H9 (cell line): ENCODE data around the gene GATA6. TPM values are rescaled to one million over a fixed set of nuclear protein-coding genes. Genes with fewer than 3 reads are reported as not detected.

Experiments used
- DNase-seq: peaks from one replicate; pipeline ENCODE4 v3.0.0-alpha.2; 2017
- H2AFZ ChIP-seq: one replicate; pipeline ENCODE4 v1.6.1; 2013; ENCODE audit warnings: mild to moderate bottlenecking, low read length, control low read depth, moderate library complexity
- H2AK5ac ChIP-seq: 2 replicates; pipeline ENCODE4 v1.6.1; 2013; ENCODE audit warnings: low read length, control low read depth, mixed read lengths; ENCODE audit not compliant: insufficient read length
- H2BK120ac ChIP-seq: one replicate; pipeline ENCODE4 v1.6.1; 2013; ENCODE audit warnings: low read depth, mild to moderate bottlenecking, low read length, control low read depth, inconsistent platforms; ENCODE audit not compliant: poor library complexity, severe bottlenecking
- H2BK12ac ChIP-seq: 2 replicates; pipeline ENCODE4 v1.6.1; 2013; ENCODE audit warnings: low read length, control low read depth, mixed read lengths, low read depth; ENCODE audit not compliant: insufficient read length
- H2BK15ac ChIP-seq: 2 replicates; pipeline ENCODE4 v1.6.1; 2013; ENCODE audit warnings: low read depth, low read length, control low read depth
- H2BK20ac ChIP-seq: one replicate; pipeline ENCODE4 v1.6.1; 2013; ENCODE audit warnings: low read depth, mild to moderate bottlenecking, low read length, control low read depth, inconsistent platforms; ENCODE audit not compliant: poor library complexity, severe bottlenecking
- H2BK5ac ChIP-seq: 2 replicates; pipeline ENCODE4 v1.6.1; 2013; ENCODE audit warnings: low read length, control low read depth, mixed read lengths; ENCODE audit not compliant: insufficient read length
- H3K14ac ChIP-seq: 2 replicates; pipeline ENCODE4 v1.6.1; 2013; ENCODE audit warnings: low read length, control low read depth; ENCODE audit not compliant: insufficient read depth
- H3K18ac ChIP-seq: 2 replicates; pipeline ENCODE4 v1.6.1; 2013; ENCODE audit warnings: low read depth, mild to moderate bottlenecking, mixed read lengths, low read length, control low read depth; ENCODE audit not compliant: insufficient read length
- H3K23ac ChIP-seq: 2 replicates; pipeline ENCODE4 v1.6.1; 2013; ENCODE audit warnings: low read length, control low read depth, mixed read lengths, low read depth; ENCODE audit not compliant: insufficient read length
- H3K23me2 ChIP-seq: 2 replicates; pipeline ENCODE4 v1.6.1; 2013; ENCODE audit warnings: low read depth, mild to moderate bottlenecking, mixed read lengths, low read length, control low read depth; ENCODE audit not compliant: insufficient read length, poor library complexity, severe bottlenecking
- H3K27ac ChIP-seq: 2 replicates; pipeline ENCODE4 v1.5.1; 2013; ENCODE audit warnings: low read length, control low read depth, mixed read lengths, low read depth; ENCODE audit not compliant: insufficient read length
- H3K27me3 ChIP-seq: 2 replicates; pipeline ENCODE4 v1.6.1; 2013; ENCODE audit warnings: low read length, control low read depth, inconsistent platforms; ENCODE audit not compliant: insufficient read depth
- H3K4ac ChIP-seq: 2 replicates; pipeline ENCODE4 v1.6.1; 2013; ENCODE audit warnings: low read depth, mild to moderate bottlenecking, control low read depth, inconsistent platforms, low read length, moderate library complexity
- H3K4me1 ChIP-seq: 2 replicates; pipeline ENCODE4 v1.6.1; 2013; ENCODE audit warnings: low read length, control low read depth, inconsistent platforms; ENCODE audit not compliant: insufficient read depth
- H3K4me2 ChIP-seq: 2 replicates; pipeline ENCODE4 v1.6.1; 2013; ENCODE audit warnings: low read length, control low read depth, mixed read lengths; ENCODE audit not compliant: insufficient read length, insufficient read depth
- H3K56ac ChIP-seq: 2 replicates; pipeline ENCODE4 v1.6.1; 2013; ENCODE audit warnings: low read depth, mild to moderate bottlenecking, mixed read lengths, low read length, control low read depth; ENCODE audit not compliant: insufficient read length
- H3K79me1 ChIP-seq: 2 replicates; pipeline ENCODE4 v1.6.1; 2013; ENCODE audit warnings: low read depth, mild to moderate bottlenecking, moderate library complexity, low read length, control low read depth, inconsistent platforms; ENCODE audit not compliant: insufficient read depth, poor library complexity, severe bottlenecking
- H3K79me2 ChIP-seq: 2 replicates; pipeline ENCODE4 v1.6.1; 2013; ENCODE audit warnings: low read length, control low read depth, inconsistent platforms; ENCODE audit not compliant: insufficient read depth
- H3K9ac ChIP-seq: 2 replicates; pipeline ENCODE4 v1.6.1; 2013; ENCODE audit warnings: low read length, control low read depth, mixed read lengths; ENCODE audit not compliant: insufficient read length; ENCODE audit errors: extremely low read depth
- H3K9me3 ChIP-seq: one replicate; pipeline ENCODE4 v1.6.1; 2013; ENCODE audit warnings: low read depth, low read length, inconsistent platforms; ENCODE audit not compliant: control insufficient read depth
- H3T11ph ChIP-seq: one replicate; pipeline ENCODE4 v1.6.1; 2013; ENCODE audit warnings: mild to moderate bottlenecking, low read length, control low read depth, inconsistent platforms
- H4K20me1 ChIP-seq: one replicate; pipeline ENCODE4 v1.6.1; 2013; ENCODE audit not compliant: control insufficient read depth, insufficient read length, insufficient read depth
- H4K5ac ChIP-seq: 2 replicates; pipeline ENCODE4 v1.6.1; 2013; ENCODE audit warnings: low read depth, mild to moderate bottlenecking, mixed read lengths, low read length, control low read depth; ENCODE audit not compliant: insufficient read length
- H4K8ac ChIP-seq: replicated peaks from 2 replicates; pipeline ENCODE4 v1.6.1; 2013; ENCODE audit warnings: low read length, control low read depth, mixed read lengths, low read depth; ENCODE audit not compliant: insufficient read length
- H4K91ac ChIP-seq: 2 replicates; pipeline ENCODE4 v1.6.1; 2013; ENCODE audit warnings: low read depth, mild to moderate bottlenecking, moderate library complexity, mixed read lengths, low read length, control low read depth; ENCODE audit not compliant: insufficient read length
- H3K27ac Mint-ChIP-seq, 3 experiments: 2 replicates in 2 of 3; 3 replicates in 1 of 3; pipeline ENCODE4 v1.8.0; 2020 to 2021; ENCODE audit warnings: mixed read lengths in 3 of 3, mild to moderate bottlenecking in 1 of 3, moderate library complexity in 1 of 3
- H3K27me3 Mint-ChIP-seq: 2 replicates; pipeline ENCODE4 v1.8.0; 2021; ENCODE audit warnings: low read depth, mild to moderate bottlenecking, moderate library complexity, mixed read lengths
- H3K36me3 Mint-ChIP-seq, 3 experiments: 2 replicates in 2 of 3; 3 replicates in 1 of 3; pipeline ENCODE4 v1.8.0; 2020 to 2021; ENCODE audit warnings: low read depth in 3 of 3, mixed read lengths in 3 of 3; ENCODE audit not compliant: insufficient read depth in 1 of 3
- H3K4me1 Mint-ChIP-seq, 2 experiments: 2 replicates each; pipeline ENCODE4 v1.8.0; 2020; ENCODE audit warnings: mixed read lengths in 2 of 2
- H3K4me3 Mint-ChIP-seq, 2 experiments: 2 replicates in 1 of 2; 3 replicates in 1 of 2; pipeline ENCODE4 v1.8.0; 2020 to 2021; ENCODE audit warnings: mild to moderate bottlenecking in 2 of 2, mixed read lengths in 2 of 2, moderate library complexity in 1 of 2
- H3K9me3 Mint-ChIP-seq, 2 experiments: 2 replicates in 1 of 2; 3 replicates in 1 of 2; pipeline ENCODE4 v1.8.0; 2020; ENCODE audit warnings: mild to moderate bottlenecking in 2 of 2, mixed read lengths in 2 of 2, moderate library complexity in 1 of 2
- WGBS: extraction: QIAGEN DNeasy Blood & Tissue Kit; methylation state at CpG from one replicate; pipeline ENCODE4 v1.1.7; 2013; ENCODE audit warnings: missing lambda C conversion rate, low lambda C conversion rate, mixed read lengths; ENCODE audit not compliant: insufficient read length; ENCODE audit errors: extremely low coverage; 5-methylcytosine and 5-hydroxymethylcytosine counted together
- total RNA-seq: library from RNA; stranded (reverse); gene quantifications from 2 replicates; pipeline ENCODE4 v1.2.1, GENCODE V29; 2021
- TF ChIP-seq, protein P1 (sequence below): fragments of 200-600 bp; sonication (generic); conservative IDR thresholded peaks from 3 replicates; pipeline ENCODE4 v1.8.0; 2021; ENCODE audit warnings: antibody characterized with exemption, mild to moderate bottlenecking

The GATA6 gene
- total RNA-seq, 1 experiment from 2014 or later: not detected

DNA sequence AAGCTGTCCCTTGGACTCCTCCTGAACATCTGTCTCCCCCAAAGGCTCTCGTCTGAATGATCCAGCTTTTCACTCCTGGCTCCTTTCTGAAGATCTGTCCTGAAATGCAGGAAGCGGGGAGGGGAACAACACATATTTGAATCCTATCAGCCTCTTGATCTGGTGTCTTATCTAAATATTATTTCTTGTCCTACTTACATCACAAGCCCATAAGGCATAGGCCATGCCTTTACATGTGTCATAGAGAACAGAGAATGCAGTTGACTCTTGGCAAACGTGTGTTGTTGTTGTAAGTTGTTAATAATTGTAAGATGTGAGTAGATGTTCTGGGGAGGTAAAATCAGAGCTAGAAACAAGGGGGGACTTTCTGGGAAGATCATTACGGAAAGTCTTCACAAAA lies 57.4 kb downstream of the GATA6 start:
- Histone ChIP-seq H2AK5ac (no peak overlapping the region), H3K18ac (no peak overlapping the region), H3K4me2 (no peak overlapping the region), H4K91ac (no peak overlapping the region), H3K79me2 (no peaks in the 10 kb centered on the region), H3K23me2 (no peaks in the 10 kb centered on the region), H3K4me1 (no peaks in the 10 kb centered on the region), H4K20me1 (no peaks in the 10 kb centered on the region), H3K9me3 (no peaks in the 10 kb centered on the region), H3T11ph (no peak overlapping the region), H2BK120ac (no peak overlapping the region), H2BK5ac (no peak overlapping the region), H4K5ac (no peak overlapping the region), H3K27me3 (no peaks in the 10 kb centered on the region; the same call in 1 of the 2 replicates), H4K8ac (no peak overlapping the region), H3K79me1 (no peaks in the 10 kb centered on the region), H2BK15ac (no peak overlapping the region), H2BK20ac (no peak overlapping the region), H3K4ac (no peak overlapping the region), H3K23ac (no peak overlapping the region), H3K27ac (no peak overlapping the region), H3K9ac (no peak overlapping the region), H2AFZ (no peak overlapping the region), H3K56ac (no peak overlapping the region), H2BK12ac (no peak overlapping the region), H3K14ac (no peak overlapping the region)
- TF ChIP-seq, protein P1, sequence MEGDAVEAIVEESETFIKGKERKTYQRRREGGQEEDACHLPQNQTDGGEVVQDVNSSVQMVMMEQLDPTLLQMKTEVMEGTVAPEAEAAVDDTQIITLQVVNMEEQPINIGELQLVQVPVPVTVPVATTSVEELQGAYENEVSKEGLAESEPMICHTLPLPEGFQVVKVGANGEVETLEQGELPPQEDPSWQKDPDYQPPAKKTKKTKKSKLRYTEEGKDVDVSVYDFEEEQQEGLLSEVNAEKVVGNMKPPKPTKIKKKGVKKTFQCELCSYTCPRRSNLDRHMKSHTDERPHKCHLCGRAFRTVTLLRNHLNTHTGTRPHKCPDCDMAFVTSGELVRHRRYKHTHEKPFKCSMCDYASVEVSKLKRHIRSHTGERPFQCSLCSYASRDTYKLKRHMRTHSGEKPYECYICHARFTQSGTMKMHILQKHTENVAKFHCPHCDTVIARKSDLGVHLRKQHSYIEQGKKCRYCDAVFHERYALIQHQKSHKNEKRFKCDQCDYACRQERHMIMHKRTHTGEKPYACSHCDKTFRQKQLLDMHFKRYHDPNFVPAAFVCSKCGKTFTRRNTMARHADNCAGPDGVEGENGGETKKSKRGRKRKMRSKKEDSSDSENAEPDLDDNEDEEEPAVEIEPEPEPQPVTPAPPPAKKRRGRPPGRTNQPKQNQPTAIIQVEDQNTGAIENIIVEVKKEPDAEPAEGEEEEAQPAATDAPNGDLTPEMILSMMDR: no peak
- Mint-ChIP-seq H3K9me3 (no peaks in the 10 kb centered on the region), H3K27ac (no peak overlapping the region), H3K4me1 (no peaks in the 10 kb centered on the region), H3K4me3 (no peak overlapping the region), H3K36me3 (no peaks in the 10 kb centered on the region), H3K27me3 (peaks cover 23% of the 10 kb centered on the region)
- DNase-seq: no peak
- WGBS: no CpG with 5 or more reads among the region's 4 CpGs
